HepG2 (cell line): Measurements from ENCODE around the gene CCDC85C. TPM values are rescaled to one million over a fixed set of nuclear protein-coding genes. Genes with fewer than 3 reads are reported as not detected.

ENCODE experiments used
- AHR ChIP-seq: IDR thresholded peaks from 2 replicates; pipeline ENCODE4 v1.6.1; 2018; ENCODE audit warnings: missing genetic modification reagents, missing compliant biosample characterization
- CREB1 ChIP-seq, 2 experiments: fragments of 450-650 bp in 1 of 2; IDR thresholded peaks; 2 replicates each; pipeline ENCODE4 v1.6.1; 2016 to 2017; ENCODE audit warnings: control low read depth in 1 of 2, mild to moderate bottlenecking in 1 of 2, missing compliant biosample characterization in 1 of 2, missing genetic modification characterization in 1 of 2
- GABPB1 ChIP-seq: IDR thresholded peaks from 2 replicates; pipeline ENCODE4 v1.6.1; 2016; ENCODE audit warnings: mild to moderate bottlenecking, missing genetic modification reagents, moderate library complexity, missing compliant biosample characterization
- KLF12 ChIP-seq: sonication (generic); formaldehyde crosslinking; IDR thresholded peaks from 2 replicates; pipeline ENCODE4 v1.4.0; 2020; ENCODE audit warnings: missing genetic modification reagents, borderline replicate concordance
- KLF9 ChIP-seq: IDR thresholded peaks from 2 replicates; pipeline ENCODE4 v1.6.1; 2016; ENCODE audit warnings: low read depth
- MEIS1 ChIP-seq: sonication (generic); formaldehyde crosslinking; IDR thresholded peaks from 2 replicates; pipeline ENCODE4 v1.9.0; 2021; ENCODE audit warnings: mild to moderate bottlenecking, missing genetic modification reagents, moderate library complexity, borderline replicate concordance
- NR2C2 ChIP-seq: sonication (generic); formaldehyde crosslinking; IDR thresholded peaks from 2 replicates; pipeline ENCODE4 v1.4.0; 2020; ENCODE audit warnings: missing genetic modification reagents, mild to moderate bottlenecking, moderate library complexity, borderline replicate concordance
- NR2F1 ChIP-seq, 2 experiments: fragments of 450-650 bp in 1 of 2; formaldehyde crosslinking in 1 of 2; IDR thresholded peaks; 2 replicates each; pipeline versions ENCODE4 v1.5.0 to v1.6.1; 2016 to 2020; ENCODE audit warnings: mild to moderate bottlenecking in 1 of 2, missing compliant biosample characterization in 1 of 2, missing genetic modification reagents in 1 of 2, moderate library complexity in 1 of 2
- NR3C1 ChIP-seq: sonication (generic); formaldehyde crosslinking; IDR thresholded peaks from 2 replicates; pipeline ENCODE4 v1.4.0; 2020; ENCODE audit warnings: missing genetic modification reagents
- RAD51 ChIP-seq: fragments of 450-650 bp; IDR thresholded peaks from 2 replicates; pipeline ENCODE4 v1.6.1; 2016; ENCODE audit warnings: borderline replicate concordance
- SALL1 ChIP-seq: sonication (generic); formaldehyde crosslinking; IDR thresholded peaks from 2 replicates; pipeline ENCODE4 v1.8.0; 2022; ENCODE audit warnings: mild to moderate bottlenecking, missing genetic modification reagents
- U2AF1 ChIP-seq: fragments of 200-400 bp; formaldehyde crosslinking; optimal IDR thresholded peaks from 2 replicates; pipeline ENCODE3; 2017; ENCODE audit warnings: mild to moderate bottlenecking, low read depth, low read length
- ZFP62 ChIP-seq: sonication (generic); formaldehyde crosslinking; IDR thresholded peaks from 2 replicates; pipeline ENCODE4 v1.4.0; 2020; ENCODE audit warnings: missing genetic modification reagents
- ZNF12 ChIP-seq: sonication (generic); formaldehyde crosslinking; IDR thresholded peaks from 2 replicates; pipeline ENCODE4 v1.5.0; 2020; ENCODE audit warnings: missing genetic modification reagents
- ZNF446 ChIP-seq: sonication (generic); formaldehyde crosslinking; IDR thresholded peaks from 2 replicates; pipeline ENCODE4 v1.5.0; 2020; ENCODE audit warnings: mild to moderate bottlenecking, missing genetic modification reagents
- ZNF772 ChIP-seq: sonication (generic); formaldehyde crosslinking; IDR thresholded peaks from 2 replicates; pipeline ENCODE4 v1.5.0; 2020; ENCODE audit warnings: mild to moderate bottlenecking, missing genetic modification reagents
- ZNF883 ChIP-seq: sonication (generic); formaldehyde crosslinking; IDR thresholded peaks from 2 replicates; pipeline ENCODE4 v1.5.1; 2020; ENCODE audit warnings: mild to moderate bottlenecking, missing genetic modification reagents; ENCODE audit errors: not compliant biosample characterization
- polyA plus RNA-seq, 8 experiments: library from polyadenylated mRNA; depleted of rRNA in 3 of 8; stranded (reverse) in 7 of 8; unstranded in 1 of 8; fragments of >200 nt; fragmentation: Illumina TruSeq in 4 of 8; extraction: Trizol in 4 of 8; gene quantifications; 2 replicates each; pipeline versions ENCODE4 v1.2.1 to v1.2.3, GENCODE V29; 2011 to 2016; ENCODE audit warnings: low read depth in 4 of 8, missing spikeins in 1 of 8, mixed read lengths in 1 of 8; ENCODE audit not compliant: insufficient read depth in 1 of 8
- total RNA-seq, 5 experiments: library from RNA; depleted of rRNA; stranded (reverse); fragments of >200 nt; fragmentation: Illumina TruSeq; extraction: Trizol; gene quantifications; 2 replicates each; pipeline ENCODE4 v1.2.3, GENCODE V29; 2016; ENCODE audit warnings: low read depth in 1 of 5
- TF ChIP-seq, protein P1 (sequence below): sonication (generic); formaldehyde crosslinking; IDR thresholded peaks from 2 replicates; pipeline ENCODE4 v1.8.1; 2023; ENCODE audit warnings: mild to moderate bottlenecking, missing genetic modification reagents
- TF ChIP-seq, protein P2 (sequence below): IDR thresholded peaks from 2 replicates; pipeline ENCODE4 v1.6.1; 2018; ENCODE audit warnings: missing genetic modification reagents, mild to moderate bottlenecking, missing compliant biosample characterization
- TF ChIP-seq, protein P3 (sequence below): sonication (generic); formaldehyde crosslinking; IDR thresholded peaks from 2 replicates; pipeline ENCODE4 v1.4.0; 2020; ENCODE audit warnings: missing genetic modification reagents, mild to moderate bottlenecking, borderline replicate concordance
- TF ChIP-seq, protein P4 (sequence below): sonication (generic); formaldehyde crosslinking; IDR thresholded peaks from 2 replicates; pipeline ENCODE4 v1.4.0; 2020; ENCODE audit warnings: mild to moderate bottlenecking, low read depth, missing genetic modification reagents
- TF ChIP-seq, protein P5 (sequence below): sonication (generic); formaldehyde crosslinking; IDR thresholded peaks from 2 replicates; pipeline ENCODE4 v1.4.0; 2020; ENCODE audit warnings: missing genetic modification reagents, borderline replicate concordance

CCDC85C gene
- total and polyA plus RNA-seq, 2 of the 13 experiments (the other 11 are each of a cell fraction or from before 2014, with no cell fraction given), result 18.8 to 43.8 TPM

DNA sequence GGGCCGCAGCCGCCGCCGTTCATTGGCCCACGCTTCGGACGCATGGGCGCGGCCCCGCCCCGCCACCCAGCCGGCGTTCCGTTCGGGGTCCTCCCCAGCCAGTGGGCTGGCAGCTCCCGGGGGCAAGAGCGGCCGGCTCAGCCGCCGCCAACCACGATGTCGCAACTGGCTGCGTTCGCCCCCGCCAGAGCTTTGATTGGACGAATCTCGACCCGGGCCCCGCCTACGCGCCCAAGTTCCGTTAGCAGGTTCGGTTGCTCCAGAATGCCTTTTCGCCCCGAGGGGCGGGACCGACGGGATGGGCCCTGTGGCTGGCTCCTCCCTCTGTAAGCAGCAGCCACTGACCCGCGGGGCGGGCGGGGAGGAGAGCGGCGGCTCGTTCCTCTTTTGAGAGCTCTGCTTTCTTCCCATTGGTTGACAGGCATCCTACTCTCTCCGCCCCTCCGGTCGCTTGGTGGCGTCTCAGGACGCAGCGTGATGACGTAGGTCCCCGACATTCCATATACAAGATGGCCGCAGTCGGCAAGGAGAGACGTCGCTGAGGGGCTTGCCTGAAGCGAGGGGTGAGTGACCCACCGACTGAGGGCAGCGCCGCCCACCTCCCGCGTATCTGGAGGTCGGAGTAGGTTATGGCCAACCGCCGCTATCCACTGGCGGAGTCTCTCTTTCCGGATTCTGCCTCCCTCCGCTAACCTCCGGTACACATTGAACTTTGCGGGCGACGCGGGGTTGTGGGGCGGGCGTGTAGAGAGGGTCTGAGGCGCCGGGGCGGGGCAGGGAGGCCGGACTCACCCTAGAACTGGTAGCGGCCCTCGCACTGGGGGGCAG, 122.9 kb downstream of the CCDC85C start, which contains the start of gene CCNK (continued):
- TF ChIP-seq, protein P1, sequence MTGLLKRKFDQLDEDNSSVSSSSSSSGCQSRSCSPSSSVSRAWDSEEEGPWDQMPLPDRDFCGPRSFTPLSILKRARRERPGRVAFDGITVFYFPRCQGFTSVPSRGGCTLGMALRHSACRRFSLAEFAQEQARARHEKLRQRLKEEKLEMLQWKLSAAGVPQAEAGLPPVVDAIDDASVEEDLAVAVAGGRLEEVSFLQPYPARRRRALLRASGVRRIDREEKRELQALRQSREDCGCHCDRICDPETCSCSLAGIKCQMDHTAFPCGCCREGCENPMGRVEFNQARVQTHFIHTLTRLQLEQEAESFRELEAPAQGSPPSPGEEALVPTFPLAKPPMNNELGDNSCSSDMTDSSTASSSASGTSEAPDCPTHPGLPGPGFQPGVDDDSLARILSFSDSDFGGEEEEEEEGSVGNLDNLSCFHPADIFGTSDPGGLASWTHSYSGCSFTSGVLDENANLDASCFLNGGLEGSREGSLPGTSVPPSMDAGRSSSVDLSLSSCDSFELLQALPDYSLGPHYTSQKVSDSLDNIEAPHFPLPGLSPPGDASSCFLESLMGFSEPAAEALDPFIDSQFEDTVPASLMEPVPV, result peak; percentile 86
- TF ChIP-seq ZNF772 (CRISPR knock-in tag), result peak; percentile 51
- TF ChIP-seq SALL1 (CRISPR knock-in tag), result peak; percentile 76
- TF ChIP-seq ZFP62 (CRISPR knock-in tag), result no peak
- TF ChIP-seq CREB1 (IDR thresholded peaks at IDR 0.05), result peak; percentile 99
- TF ChIP-seq CREB1 (CRISPR knock-in tag; IDR thresholded peaks at IDR 0.05), result peak; percentile 99
- TF ChIP-seq, protein P2, sequence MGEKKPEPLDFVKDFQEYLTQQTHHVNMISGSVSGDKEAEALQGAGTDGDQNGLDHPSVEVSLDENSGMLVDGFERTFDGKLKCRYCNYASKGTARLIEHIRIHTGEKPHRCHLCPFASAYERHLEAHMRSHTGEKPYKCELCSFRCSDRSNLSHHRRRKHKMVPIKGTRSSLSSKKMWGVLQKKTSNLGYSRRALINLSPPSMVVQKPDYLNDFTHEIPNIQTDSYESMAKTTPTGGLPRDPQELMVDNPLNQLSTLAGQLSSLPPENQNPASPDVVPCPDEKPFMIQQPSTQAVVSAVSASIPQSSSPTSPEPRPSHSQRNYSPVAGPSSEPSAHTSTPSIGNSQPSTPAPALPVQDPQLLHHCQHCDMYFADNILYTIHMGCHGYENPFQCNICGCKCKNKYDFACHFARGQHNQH, result peak; percentile 82
- TF ChIP-seq ZNF12 (CRISPR knock-in tag), result no peak
- TF ChIP-seq, protein P3, sequence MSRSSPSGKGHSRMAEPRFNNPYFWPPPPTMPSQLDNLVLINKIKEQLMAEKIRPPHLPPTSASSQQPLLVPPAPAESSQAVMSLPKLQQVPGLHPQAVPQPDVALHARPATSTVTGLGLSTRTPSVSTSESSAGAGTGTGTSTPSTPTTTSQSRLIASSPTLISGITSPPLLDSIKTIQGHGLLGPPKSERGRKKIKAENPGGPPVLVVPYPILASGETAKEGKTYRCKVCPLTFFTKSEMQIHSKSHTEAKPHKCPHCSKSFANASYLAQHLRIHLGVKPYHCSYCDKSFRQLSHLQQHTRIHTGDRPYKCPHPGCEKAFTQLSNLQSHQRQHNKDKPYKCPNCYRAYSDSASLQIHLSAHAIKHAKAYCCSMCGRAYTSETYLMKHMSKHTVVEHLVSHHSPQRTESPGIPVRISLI (CRISPR knock-in tag), result no peak
- TF ChIP-seq RAD51, result no peak
- TF ChIP-seq NR2C2 (CRISPR knock-in tag), result peak; percentile 84
- no peak for TF ChIP-seq ZNF883 (CRISPR knock-in tag)
- TF ChIP-seq, protein P4, sequence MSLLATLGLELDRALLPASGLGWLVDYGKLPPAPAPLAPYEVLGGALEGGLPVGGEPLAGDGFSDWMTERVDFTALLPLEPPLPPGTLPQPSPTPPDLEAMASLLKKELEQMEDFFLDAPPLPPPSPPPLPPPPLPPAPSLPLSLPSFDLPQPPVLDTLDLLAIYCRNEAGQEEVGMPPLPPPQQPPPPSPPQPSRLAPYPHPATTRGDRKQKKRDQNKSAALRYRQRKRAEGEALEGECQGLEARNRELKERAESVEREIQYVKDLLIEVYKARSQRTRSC (CRISPR knock-in tag), result no peak; the same call in 1 of the 2 replicates
- TF ChIP-seq, protein P5, sequence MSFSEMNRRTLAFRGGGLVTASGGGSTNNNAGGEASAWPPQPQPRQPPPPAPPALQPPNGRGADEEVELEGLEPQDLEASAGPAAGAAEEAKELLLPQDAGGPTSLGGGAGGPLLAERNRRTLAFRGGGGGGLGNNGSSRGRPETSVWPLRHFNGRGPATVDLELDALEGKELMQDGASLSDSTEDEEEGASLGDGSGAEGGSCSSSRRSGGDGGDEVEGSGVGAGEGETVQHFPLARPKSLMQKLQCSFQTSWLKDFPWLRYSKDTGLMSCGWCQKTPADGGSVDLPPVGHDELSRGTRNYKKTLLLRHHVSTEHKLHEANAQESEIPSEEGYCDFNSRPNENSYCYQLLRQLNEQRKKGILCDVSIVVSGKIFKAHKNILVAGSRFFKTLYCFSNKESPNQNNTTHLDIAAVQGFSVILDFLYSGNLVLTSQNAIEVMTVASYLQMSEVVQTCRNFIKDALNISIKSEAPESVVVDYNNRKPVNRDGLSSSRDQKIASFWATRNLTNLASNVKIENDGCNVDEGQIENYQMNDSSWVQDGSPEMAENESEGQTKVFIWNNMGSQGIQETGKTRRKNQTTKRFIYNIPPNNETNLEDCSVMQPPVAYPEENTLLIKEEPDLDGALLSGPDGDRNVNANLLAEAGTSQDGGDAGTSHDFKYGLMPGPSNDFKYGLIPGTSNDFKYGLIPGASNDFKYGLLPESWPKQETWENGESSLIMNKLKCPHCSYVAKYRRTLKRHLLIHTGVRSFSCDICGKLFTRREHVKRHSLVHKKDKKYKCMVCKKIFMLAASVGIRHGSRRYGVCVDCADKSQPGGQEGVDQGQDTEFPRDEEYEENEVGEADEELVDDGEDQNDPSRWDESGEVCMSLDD (CRISPR knock-in tag), result no peak
- no peak for TF ChIP-seq NR3C1 (CRISPR knock-in tag)
- 0 out of 2 replicates have a peak, but pooled peaks have one; percentile 39 for TF ChIP-seq KLF12 (CRISPR knock-in tag)
- peak; percentile 72; the same call in 1 of the 2 replicates for TF ChIP-seq ZNF446 (CRISPR knock-in tag)
- peak; percentile 96 for TF ChIP-seq GABPB1 (CRISPR knock-in tag)
- no peak for TF ChIP-seq NR2F1 (CRISPR knock-in tag; IDR thresholded peaks at IDR 0.05)
- TF ChIP-seq U2AF1, result no peak
- peak; percentile 65 for TF ChIP-seq MEIS1 (CRISPR knock-in tag)
- no peak for TF ChIP-seq AHR (CRISPR knock-in tag)
- no peak for TF ChIP-seq KLF9 (CRISPR knock-in tag)
